Glutamatergic neuron (in vitro differentiated cells): ENCODE results near the gene ARID5A. TPM values are rescaled to one million over a fixed set of nuclear protein-coding genes. Genes with fewer than 3 reads are reported as not detected.

Experiments used
- DNase-seq: peaks from one replicate; pipeline ENCODE4 v3.0.0; 2022
- H3K27ac Mint-ChIP-seq: one replicate; pipeline ENCODE4 v1.8.0; 2020; ENCODE audit warnings: mild to moderate bottlenecking, mixed read lengths, inconsistent platforms; ENCODE audit not compliant: unreplicated experiment
- H3K27me3 Mint-ChIP-seq: one replicate; pipeline ENCODE4 v1.8.0; 2020; ENCODE audit warnings: mild to moderate bottlenecking, moderate library complexity, mixed read lengths, inconsistent platforms; ENCODE audit not compliant: unreplicated experiment
- H3K36me3 Mint-ChIP-seq: one replicate; pipeline ENCODE4 v1.8.0; 2020; ENCODE audit warnings: mild to moderate bottlenecking, mixed read lengths, inconsistent platforms; ENCODE audit not compliant: unreplicated experiment
- H3K4me1 Mint-ChIP-seq: one replicate; pipeline ENCODE4 v1.8.0; 2020; ENCODE audit warnings: mild to moderate bottlenecking, low read depth, mixed read lengths, inconsistent platforms; ENCODE audit not compliant: unreplicated experiment
- H3K4me3 Mint-ChIP-seq: one replicate; pipeline ENCODE4 v1.8.0; 2020; ENCODE audit warnings: mild to moderate bottlenecking, mixed read lengths, inconsistent platforms; ENCODE audit not compliant: unreplicated experiment
- H3K9me3 Mint-ChIP-seq: one replicate; pipeline ENCODE4 v1.8.0; 2020; ENCODE audit warnings: mild to moderate bottlenecking, moderate library complexity, mixed read lengths, inconsistent platforms; ENCODE audit not compliant: unreplicated experiment
- CTCF ChIP-seq: fragments of 200-600 bp; sonication (generic); IDR thresholded peaks from one replicate; pipeline ENCODE4 v1.5.0; 2021; ENCODE audit not compliant: partially characterized antibody, unreplicated experiment
- total RNA-seq: library from RNA; stranded (reverse); fragmentation: NEBNext Ultra II Directional; extraction: Animal tissue kit (Norgen Biotek cat#: 25700); gene quantifications from one replicate; pipeline ENCODE4 v1.2.1, GENCODE V29; 2021; ENCODE audit not compliant: unreplicated experiment

The ARID5A gene
- total RNA-seq, 1 donor from 2014 or later, result 3.5 TPM

GRCh38 chr2:96594282-96594681 lies 57.7 kb downstream of the ARID5A start:
- no peaks in the 10 kb centered on the region for H3K4me1 Mint-ChIP-seq
- DNase-seq, result no peak
- TF ChIP-seq CTCF, result no peak
- no peaks in the 10 kb centered on the region for H3K36me3 Mint-ChIP-seq
- no peak overlapping the region for H3K4me3 Mint-ChIP-seq
- H3K27ac Mint-ChIP-seq, result no peak overlapping the region
- no peaks in the 10 kb centered on the region for H3K9me3 Mint-ChIP-seq
- no peaks in the 10 kb centered on the region for H3K27me3 Mint-ChIP-seq

GRCh38 chr2:96594691-96595152 lies 58.2 kb downstream of the ARID5A start:
- Mint-ChIP-seq H3K4me1 (no peaks in the 10 kb centered on the region), H3K9me3 (no peaks in the 10 kb centered on the region), H3K27me3 (no peaks in the 10 kb centered on the region), H3K4me3 (no peak overlapping the region), H3K27ac (no peak overlapping the region), H3K36me3 (no peaks in the 10 kb centered on the region)
- DNase-seq, result no peak
- no peak for TF ChIP-seq CTCF

- Mint-ChIP-seq H3K4me1 (no peaks in the 10 kb centered on the region), H3K27ac (no peak overlapping the region), H3K36me3 (no peaks in the 10 kb centered on the region), H3K9me3 (no peaks in the 10 kb centered on the region), H3K4me3 (no peak overlapping the region), H3K27me3 (no peaks in the 10 kb centered on the region)
- no peak for TF ChIP-seq CTCF
- no peak for DNase-seq
Observed at GRCh38 chr2:96596596-96596995, 60.0 kb downstream of the ARID5A start.

- Mint-ChIP-seq H3K27ac (no peak overlapping the region), H3K9me3 (no peaks in the 10 kb centered on the region), H3K27me3 (no peaks in the 10 kb centered on the region), H3K4me1 (no peaks in the 10 kb centered on the region), H3K4me3 (no peak overlapping the region), H3K36me3 (no peaks in the 10 kb centered on the region)
- DNase-seq, result no peak
- no peak for TF ChIP-seq CTCF
Observed at GRCh38 chr2:96599941-96600340, 63.4 kb downstream of the ARID5A start.

- H3K9me3 Mint-ChIP-seq, result no peaks in the 10 kb centered on the region
- no peak overlapping the region for H3K27ac Mint-ChIP-seq
- no peak overlapping the region for H3K4me3 Mint-ChIP-seq
- H3K27me3 Mint-ChIP-seq, result no peaks in the 10 kb centered on the region
- no peak for DNase-seq
- H3K4me1 Mint-ChIP-seq, result no peaks in the 10 kb centered on the region
- no peak for TF ChIP-seq CTCF
- peaks cover 9% of the 10 kb centered on the region for H3K36me3 Mint-ChIP-seq
Observed at GRCh38 chr2:96601382-96602292, 65.1 kb downstream of the ARID5A start.
